ENCODE data around the gene ARHGAP27. TPM values are rescaled to one million over a fixed set of nuclear protein-coding genes. Genes with fewer than 3 reads are reported as not detected.

Gene ARHGAP27
- total and polyA plus RNA-seq, 9 of the 15 experiments (the other 6 are each of a cell fraction or from before 2014, with no cell fraction given), result 0.04 to 4.6 (median 2.1) TPM

GRCh38 chr17:45345554-45346215 lies 87.0 kb downstream of the ARHGAP27 start (continued):
- TF ChIP-seq NCOA1 (IDR thresholded peaks at IDR 0.05; ENCODE audit: low read depth), result peak; percentile 91
- TF ChIP-seq, protein P1, sequence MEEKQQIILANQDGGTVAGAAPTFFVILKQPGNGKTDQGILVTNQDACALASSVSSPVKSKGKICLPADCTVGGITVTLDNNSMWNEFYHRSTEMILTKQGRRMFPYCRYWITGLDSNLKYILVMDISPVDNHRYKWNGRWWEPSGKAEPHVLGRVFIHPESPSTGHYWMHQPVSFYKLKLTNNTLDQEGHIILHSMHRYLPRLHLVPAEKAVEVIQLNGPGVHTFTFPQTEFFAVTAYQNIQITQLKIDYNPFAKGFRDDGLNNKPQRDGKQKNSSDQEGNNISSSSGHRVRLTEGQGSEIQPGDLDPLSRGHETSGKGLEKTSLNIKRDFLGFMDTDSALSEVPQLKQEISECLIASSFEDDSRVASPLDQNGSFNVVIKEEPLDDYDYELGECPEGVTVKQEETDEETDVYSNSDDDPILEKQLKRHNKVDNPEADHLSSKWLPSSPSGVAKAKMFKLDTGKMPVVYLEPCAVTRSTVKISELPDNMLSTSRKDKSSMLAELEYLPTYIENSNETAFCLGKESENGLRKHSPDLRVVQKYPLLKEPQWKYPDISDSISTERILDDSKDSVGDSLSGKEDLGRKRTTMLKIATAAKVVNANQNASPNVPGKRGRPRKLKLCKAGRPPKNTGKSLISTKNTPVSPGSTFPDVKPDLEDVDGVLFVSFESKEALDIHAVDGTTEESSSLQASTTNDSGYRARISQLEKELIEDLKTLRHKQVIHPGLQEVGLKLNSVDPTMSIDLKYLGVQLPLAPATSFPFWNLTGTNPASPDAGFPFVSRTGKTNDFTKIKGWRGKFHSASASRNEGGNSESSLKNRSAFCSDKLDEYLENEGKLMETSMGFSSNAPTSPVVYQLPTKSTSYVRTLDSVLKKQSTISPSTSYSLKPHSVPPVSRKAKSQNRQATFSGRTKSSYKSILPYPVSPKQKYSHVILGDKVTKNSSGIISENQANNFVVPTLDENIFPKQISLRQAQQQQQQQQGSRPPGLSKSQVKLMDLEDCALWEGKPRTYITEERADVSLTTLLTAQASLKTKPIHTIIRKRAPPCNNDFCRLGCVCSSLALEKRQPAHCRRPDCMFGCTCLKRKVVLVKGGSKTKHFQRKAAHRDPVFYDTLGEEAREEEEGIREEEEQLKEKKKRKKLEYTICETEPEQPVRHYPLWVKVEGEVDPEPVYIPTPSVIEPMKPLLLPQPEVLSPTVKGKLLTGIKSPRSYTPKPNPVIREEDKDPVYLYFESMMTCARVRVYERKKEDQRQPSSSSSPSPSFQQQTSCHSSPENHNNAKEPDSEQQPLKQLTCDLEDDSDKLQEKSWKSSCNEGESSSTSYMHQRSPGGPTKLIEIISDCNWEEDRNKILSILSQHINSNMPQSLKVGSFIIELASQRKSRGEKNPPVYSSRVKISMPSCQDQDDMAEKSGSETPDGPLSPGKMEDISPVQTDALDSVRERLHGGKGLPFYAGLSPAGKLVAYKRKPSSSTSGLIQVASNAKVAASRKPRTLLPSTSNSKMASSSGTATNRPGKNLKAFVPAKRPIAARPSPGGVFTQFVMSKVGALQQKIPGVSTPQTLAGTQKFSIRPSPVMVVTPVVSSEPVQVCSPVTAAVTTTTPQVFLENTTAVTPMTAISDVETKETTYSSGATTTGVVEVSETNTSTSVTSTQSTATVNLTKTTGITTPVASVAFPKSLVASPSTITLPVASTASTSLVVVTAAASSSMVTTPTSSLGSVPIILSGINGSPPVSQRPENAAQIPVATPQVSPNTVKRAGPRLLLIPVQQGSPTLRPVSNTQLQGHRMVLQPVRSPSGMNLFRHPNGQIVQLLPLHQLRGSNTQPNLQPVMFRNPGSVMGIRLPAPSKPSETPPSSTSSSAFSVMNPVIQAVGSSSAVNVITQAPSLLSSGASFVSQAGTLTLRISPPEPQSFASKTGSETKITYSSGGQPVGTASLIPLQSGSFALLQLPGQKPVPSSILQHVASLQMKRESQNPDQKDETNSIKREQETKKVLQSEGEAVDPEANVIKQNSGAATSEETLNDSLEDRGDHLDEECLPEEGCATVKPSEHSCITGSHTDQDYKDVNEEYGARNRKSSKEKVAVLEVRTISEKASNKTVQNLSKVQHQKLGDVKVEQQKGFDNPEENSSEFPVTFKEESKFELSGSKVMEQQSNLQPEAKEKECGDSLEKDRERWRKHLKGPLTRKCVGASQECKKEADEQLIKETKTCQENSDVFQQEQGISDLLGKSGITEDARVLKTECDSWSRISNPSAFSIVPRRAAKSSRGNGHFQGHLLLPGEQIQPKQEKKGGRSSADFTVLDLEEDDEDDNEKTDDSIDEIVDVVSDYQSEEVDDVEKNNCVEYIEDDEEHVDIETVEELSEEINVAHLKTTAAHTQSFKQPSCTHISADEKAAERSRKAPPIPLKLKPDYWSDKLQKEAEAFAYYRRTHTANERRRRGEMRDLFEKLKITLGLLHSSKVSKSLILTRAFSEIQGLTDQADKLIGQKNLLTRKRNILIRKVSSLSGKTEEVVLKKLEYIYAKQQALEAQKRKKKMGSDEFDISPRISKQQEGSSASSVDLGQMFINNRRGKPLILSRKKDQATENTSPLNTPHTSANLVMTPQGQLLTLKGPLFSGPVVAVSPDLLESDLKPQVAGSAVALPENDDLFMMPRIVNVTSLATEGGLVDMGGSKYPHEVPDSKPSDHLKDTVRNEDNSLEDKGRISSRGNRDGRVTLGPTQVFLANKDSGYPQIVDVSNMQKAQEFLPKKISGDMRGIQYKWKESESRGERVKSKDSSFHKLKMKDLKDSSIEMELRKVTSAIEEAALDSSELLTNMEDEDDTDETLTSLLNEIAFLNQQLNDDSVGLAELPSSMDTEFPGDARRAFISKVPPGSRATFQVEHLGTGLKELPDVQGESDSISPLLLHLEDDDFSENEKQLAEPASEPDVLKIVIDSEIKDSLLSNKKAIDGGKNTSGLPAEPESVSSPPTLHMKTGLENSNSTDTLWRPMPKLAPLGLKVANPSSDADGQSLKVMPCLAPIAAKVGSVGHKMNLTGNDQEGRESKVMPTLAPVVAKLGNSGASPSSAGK (IDR thresholded peaks at IDR 0.05), result peak; percentile 26; the same call in 1 of the 2 replicates
- TF ChIP-seq ZNF239 (CRISPR knock-in tag; IDR thresholded peaks at IDR 0.05), result peak; percentile 65
- TF ChIP-seq WHSC1 (IDR thresholded peaks at IDR 0.05; ENCODE audit: low read length), result no peak
- TF ChIP-seq, protein P2, sequence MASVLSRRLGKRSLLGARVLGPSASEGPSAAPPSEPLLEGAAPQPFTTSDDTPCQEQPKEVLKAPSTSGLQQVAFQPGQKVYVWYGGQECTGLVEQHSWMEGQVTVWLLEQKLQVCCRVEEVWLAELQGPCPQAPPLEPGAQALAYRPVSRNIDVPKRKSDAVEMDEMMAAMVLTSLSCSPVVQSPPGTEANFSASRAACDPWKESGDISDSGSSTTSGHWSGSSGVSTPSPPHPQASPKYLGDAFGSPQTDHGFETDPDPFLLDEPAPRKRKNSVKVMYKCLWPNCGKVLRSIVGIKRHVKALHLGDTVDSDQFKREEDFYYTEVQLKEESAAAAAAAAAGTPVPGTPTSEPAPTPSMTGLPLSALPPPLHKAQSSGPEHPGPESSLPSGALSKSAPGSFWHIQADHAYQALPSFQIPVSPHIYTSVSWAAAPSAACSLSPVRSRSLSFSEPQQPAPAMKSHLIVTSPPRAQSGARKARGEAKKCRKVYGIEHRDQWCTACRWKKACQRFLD (CRISPR knock-in tag; IDR thresholded peaks at IDR 0.05), result peak; percentile 82
- TF ChIP-seq ZNF766 (CRISPR knock-in tag; conservative IDR thresholded peaks at IDR 0.05), result peak; percentile 92
- TF ChIP-seq YY1 (IDR thresholded peaks at IDR 0.05; ENCODE audit: borderline replicate concordance in 1 of 3, control insufficient read depth in 1 of 3, extremely low read depth in 1 of 3, insufficient read depth in 3 of 3, insufficient read length in 1 of 3, insufficient replicate concordance in 2 of 3, low read depth in 1 of 3, low read length in 2 of 3), result no peak
